GM18873 (cell line): Measurements from ENCODE around the gene KCNK15.
"Not testable (repeated sequence)": the region's sequence is repeated elsewhere in the genome, so short reads cannot be mapped to it uniquely, and the experiment has no call there.

ENCODE experiments used
- ATAC-seq: cut with Tn5 transposase; IDR thresholded peaks from one replicate; pipeline ENCODE4 v1.9.1; 2021; ENCODE audit warnings: mild to moderate bottlenecking, moderate library complexity, moderate number of reproducible peaks; ENCODE audit not compliant: unreplicated experiment, low FRiP score

Gene KCNK15

GRCh38 chr20:44754554-44754953, 8.9 kb downstream of the KCNK15 start:
- no peak for ATAC-seq

GRCh38 chr20:44756011-44756688, 10.5 kb downstream of the KCNK15 start:
- ATAC-seq = no peak

GRCh38 chr20:44756956-44757355, 11.3 kb downstream of the KCNK15 start:
- ATAC-seq = no peak

GRCh38 chr20:44758247-44759101, 12.8 kb downstream of the KCNK15 start:
- ATAC-seq = no peak

- ATAC-seq = no peak
These were observed 13.9 kb downstream of the KCNK15 start for GRCh38 chr20:44759595-44759994.

GRCh38 chr20:44761423-44761822, 15.8 kb downstream of the KCNK15 start:
- no peak for ATAC-seq

- no peak for ATAC-seq
These were observed 16.9 kb downstream of the KCNK15 start for GRCh38 chr20:44762466-44763140.

GRCh38 chr20:44763798-44764197, 18.1 kb downstream of the KCNK15 start:
- not testable (repeated sequence) for ATAC-seq

GRCh38 chr20:44765091-44765490, 19.4 kb downstream of the KCNK15 start:
- no peak for ATAC-seq

- no peak for ATAC-seq
These were observed 20.2 kb downstream of the KCNK15 start for GRCh38 chr20:44765701-44766347.

- no peak for ATAC-seq
These were observed 22.6 kb downstream of the KCNK15 start for GRCh38 chr20:44768256-44768655.

- ATAC-seq = no peak
These were observed 23.3 kb downstream of the KCNK15 start for GRCh38 chr20:44768854-44769480.

GRCh38 chr20:44769481-44769863, 23.8 kb downstream of the KCNK15 start:
- no peak for ATAC-seq

GRCh38 chr20:44770484-44771171, 25.0 kb downstream of the KCNK15 start:
- ATAC-seq = no peak

GRCh38 chr20:44771172-44771535, 25.5 kb downstream of the KCNK15 start:
- no peak for ATAC-seq

- ATAC-seq = no peak
These were observed 27.0 kb downstream of the KCNK15 start for GRCh38 chr20:44772636-44773035.

- no peak for ATAC-seq
These were observed 27.6 kb downstream of the KCNK15 start for GRCh38 chr20:44773070-44773829.

- ATAC-seq = no peak
These were observed 31.3 kb downstream of the KCNK15 start for GRCh38 chr20:44776980-44777379.

GRCh38 chr20:44780226-44780625, 34.6 kb downstream of the KCNK15 start:
- no peak for ATAC-seq
